CD4-positive, alpha-beta T cell treated with Interferon alpha-2 for 1 hour (primary cell): ENCODE results near the gene ZBTB5.
"Not testable (repeated sequence)": the region's sequence is repeated elsewhere in the genome, so short reads cannot be mapped to it uniquely, and the experiment has no call there.

Source experiments
- DNase-seq, 2 donors: peaks; one replicate each; pipeline ENCODE4 v3.0.0-alpha.2; 2020 to 2022

Gene ZBTB5

DNA sequence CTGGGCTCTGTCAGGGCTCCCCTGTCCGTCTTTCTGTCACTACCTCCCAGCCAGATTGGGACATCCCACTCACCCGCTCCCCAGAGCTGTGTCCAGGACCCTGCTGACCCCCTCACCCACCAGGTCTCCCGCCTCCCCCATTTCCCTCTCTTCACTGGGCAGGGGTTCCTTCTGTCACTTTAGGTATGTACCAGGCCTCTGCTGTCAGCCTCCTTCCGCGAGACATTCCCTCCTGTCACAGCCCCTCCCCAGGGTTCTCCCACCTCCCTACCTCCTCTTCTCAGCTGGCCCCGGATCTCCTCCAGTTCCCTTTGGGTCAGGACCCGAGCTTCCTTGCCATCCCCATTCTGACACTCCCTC, 21.0 kb upstream of the ZBTB5 start:
- DNase-seq: no peak

DNA sequence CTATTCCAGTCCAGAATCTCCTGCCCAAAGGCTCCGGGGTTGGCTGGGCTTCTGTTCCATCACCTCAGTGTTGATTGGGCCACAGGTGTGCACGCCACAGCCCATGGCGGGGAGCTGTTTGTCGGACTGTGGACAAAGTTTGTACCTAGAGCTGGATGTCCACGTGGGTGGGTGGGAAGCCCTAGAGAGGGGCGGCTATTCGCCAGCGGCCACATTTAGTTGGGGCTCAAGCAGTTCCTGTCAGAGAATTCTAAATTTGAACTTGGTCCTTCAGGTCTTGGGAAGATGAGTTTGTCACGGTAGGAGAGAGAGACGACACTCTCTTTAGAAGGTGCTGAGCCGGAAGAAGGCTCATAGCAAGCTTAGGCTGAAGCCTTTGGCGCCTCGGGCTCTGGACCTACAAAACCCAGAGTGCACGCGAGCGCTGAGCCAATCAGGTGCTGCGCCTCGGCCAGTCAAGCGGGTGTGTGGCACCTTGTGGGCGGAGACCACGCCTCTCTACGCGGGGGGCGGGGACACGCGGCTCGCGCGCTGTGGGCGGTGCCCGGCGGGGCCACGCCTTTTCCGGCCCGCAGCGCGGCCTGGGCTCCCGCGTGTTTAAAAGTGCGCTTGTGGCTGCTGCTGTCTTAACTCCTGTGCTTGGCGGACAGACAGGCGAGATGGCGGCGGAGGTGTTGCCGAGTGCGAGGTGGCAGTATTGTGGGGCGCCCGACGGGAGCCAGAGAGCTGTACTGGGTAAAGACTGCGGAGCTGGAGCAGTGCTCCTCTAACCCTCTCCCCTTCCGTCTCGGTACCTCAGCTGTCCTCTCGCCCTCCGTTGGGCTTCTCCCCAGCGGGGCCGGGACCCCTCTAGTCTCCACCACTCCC, 20.4 kb upstream of the ZBTB5 start, which contains the start of gene POLR1E:
Gene POLR1E (plus strand): TSS at position 560 of the 867 bp plus-strand sequence. CDS start 100 bp downstream, at position 660.
- DNase-seq: peak; percentile 96 to 97

DNA sequence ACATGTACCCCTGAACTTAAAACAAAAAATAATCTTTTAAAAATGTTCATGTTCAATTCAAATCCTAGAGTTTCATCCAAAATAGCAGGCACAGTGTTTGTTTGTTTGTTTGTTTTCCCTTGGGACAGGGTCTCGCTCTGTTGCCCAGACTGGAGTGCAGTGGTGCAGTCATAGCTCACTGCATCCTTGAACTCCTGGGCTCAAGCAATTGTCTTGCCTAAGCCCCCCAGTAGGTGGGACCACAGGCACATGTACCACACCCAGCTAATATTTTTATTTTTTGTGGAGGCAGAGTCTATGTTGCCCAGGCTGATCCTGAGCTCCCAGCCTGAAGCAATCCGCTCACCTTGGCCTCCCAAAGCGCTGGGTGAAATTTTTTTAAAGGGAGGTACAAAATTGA, 15.5 kb upstream of the ZBTB5 start:
- DNase-seq: no peak

DNA sequence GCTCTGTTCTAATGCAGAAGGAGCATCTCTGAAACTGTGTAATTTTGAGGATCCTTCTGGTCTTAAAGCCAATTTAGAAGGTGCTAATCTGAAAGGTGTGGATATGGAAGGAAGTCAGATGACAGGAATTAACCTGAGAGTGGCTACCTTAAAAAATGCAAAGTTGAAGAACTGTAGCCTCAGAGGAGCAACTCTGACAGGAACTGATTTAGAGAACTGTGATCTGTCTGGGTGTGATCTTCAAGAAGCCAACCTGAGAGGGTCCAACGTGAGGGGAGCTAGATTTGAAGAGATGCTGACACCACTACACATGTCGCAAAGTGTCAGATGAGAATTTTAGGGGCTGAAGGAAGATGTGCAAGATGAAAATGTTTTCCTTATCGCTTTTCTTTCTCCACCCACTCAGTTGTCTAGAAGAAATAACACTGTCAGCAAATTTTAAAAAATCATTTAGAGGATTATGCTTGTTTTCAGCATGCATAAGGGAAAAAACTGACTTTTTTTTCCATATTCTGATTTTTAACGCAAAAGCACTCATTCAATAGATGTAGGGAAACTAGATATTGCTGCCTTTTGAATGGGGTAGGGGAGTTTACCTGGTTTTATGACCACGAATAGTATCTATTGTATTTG, 12.9 kb upstream of the ZBTB5 start:
- not testable (repeated sequence) for DNase-seq

DNA sequence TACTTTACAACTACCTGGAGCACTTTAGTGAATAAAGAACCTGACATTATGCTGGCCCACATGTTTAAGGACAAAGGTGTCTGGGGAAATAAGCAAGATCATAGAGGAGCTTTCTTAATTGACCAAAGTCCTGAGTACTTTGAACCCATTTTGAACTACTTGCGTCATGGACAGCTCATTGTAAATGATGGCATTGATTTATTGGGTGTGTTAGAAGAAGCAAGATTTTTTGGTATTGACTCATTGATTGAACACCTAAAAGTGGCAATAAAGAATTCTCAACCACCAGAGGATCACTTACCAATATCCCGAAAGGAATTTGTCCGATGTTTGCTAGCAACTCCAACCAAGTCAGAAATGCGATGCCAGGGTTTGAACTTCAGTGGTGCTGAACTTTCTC, 12.2 kb upstream of the ZBTB5 start:
- DNase-seq: not testable (repeated sequence)

DNA sequence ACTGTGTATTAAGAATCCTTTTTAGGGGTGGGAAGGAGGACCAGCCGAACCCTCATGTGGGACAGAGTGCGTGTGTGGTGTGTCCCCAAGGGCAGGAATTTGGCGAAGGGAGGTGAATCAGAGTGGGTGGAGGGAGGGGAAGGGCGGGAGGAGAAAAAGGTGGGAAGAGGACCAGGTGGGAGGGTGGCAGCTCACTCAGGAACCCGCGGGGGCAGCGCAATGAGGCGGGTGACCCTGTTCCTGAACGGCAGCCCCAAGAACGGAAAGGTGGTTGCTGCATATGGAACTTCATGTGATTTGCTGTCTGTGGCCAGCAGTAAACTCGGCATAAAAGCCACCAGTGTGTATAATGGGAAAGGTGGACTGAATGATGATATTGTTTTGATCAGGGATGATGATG, 11.7 kb upstream of the ZBTB5 start:
- no peak for DNase-seq

DNA sequence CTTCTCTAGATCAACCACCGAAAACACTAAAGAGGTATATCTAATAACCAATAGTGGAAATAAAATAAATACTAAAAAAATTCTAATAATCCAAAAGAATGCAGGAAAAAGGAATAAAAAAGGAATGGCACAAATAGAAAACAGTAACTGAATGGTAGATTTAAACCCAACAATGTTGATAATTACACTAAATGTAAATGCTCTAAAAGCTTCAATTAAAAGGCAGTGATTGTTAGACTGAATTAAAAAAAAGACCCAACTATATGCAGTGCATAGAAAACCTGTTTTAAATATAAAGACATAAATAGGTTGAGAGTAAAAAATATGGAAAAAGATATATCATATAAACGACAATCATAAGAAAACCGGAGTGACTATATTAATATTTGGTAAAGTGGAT, 9.2 kb upstream of the ZBTB5 start:
- DNase-seq: no peak

DNA sequence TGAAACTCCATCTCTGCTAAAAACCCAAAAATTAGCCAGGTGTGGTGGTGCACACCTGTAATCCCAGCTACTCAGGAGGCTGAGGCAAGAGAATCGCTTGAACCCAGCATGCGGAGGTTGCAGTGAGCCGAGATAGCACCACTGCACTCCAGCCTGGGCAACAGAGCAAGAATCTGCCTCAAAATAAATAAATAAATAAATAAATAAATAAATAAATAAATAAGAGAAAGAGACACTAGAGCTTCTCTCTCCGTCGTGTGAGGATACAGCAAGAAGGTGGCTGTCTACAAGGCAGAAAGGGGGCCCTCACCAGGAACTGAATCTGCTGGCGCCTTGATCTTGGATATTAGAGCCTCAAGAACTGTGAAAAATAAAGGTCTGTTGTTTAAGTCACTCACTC, 8.7 kb upstream of the ZBTB5 start:
- not testable (repeated sequence) for DNase-seq

DNA sequence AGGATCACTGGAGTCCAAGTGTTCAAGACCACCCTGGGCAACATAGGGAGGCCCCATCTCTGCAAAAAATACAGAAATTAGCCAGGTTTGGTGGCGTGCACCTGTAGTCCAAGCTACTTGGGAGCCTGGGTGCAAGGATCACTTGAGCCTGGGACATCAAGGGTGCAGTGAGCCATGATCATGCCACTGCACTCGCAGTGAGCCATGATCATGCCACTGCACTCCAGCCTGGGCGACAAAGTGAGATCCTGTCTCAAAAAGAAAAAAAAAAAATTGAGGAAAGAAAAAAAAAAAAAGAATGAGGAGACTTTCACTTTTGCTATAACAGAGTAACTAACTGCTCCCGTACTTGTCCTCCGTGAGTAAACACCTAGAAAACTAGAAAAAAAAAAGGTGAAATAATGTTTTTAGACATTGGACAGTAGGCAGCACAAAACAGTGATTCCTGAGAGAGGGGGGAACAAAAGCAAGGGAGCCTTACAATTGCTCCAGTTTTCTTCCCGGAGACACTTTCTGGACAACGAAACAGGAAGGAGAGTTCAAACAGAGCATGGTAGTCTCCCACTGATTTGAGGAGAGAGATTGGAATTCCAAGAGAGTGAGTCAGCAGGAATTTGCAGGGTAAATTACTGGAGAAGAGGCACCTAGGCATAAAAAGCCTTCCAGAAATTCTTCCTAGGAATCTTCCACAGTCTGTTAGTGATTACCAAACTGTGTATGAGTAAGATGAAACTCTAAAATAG, 6.9 kb upstream of the ZBTB5 start:
- DNase-seq: no peak

DNA sequence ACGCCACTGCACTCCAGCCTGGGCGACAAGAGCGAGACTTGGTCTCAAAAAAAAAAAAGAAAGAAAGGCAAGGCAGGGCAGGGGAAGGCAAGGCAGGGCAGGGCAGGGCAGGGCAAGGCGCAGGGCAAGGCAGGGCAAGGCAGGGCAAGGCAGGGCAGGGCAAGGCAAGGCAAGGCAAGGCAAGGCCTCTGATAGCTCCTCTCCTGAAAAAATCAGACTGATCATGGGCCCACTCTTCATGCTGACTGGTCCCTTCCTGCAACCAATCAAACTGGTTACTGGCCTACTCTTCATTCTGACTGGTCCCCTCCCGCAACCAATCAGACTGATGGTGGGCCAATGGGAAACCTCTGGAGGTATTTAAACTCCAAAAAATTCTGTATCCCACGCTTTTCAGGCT, 3.4 kb upstream of the ZBTB5 start:
- DNase-seq: no peak

DNA sequence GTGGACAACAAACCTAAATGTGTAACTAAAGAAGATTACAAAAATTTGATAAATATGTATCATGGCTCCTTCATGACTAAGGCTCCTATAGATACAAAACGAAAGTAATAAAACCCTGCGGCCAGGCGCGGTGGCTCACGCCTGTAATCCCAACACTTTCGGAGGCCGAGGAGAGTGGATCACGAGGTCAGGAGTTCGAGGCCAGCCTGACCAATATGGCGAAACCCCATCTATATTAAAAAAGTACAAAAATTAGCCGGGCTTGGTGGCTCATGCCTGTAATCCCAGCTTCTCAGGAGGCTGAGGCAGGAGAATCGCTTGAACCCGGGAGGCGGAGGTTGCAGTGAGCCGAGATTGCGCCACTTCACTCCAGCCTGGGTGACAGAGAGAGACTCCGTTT, 2.3 kb upstream of the ZBTB5 start:
- not testable (repeated sequence) for DNase-seq

DNA sequence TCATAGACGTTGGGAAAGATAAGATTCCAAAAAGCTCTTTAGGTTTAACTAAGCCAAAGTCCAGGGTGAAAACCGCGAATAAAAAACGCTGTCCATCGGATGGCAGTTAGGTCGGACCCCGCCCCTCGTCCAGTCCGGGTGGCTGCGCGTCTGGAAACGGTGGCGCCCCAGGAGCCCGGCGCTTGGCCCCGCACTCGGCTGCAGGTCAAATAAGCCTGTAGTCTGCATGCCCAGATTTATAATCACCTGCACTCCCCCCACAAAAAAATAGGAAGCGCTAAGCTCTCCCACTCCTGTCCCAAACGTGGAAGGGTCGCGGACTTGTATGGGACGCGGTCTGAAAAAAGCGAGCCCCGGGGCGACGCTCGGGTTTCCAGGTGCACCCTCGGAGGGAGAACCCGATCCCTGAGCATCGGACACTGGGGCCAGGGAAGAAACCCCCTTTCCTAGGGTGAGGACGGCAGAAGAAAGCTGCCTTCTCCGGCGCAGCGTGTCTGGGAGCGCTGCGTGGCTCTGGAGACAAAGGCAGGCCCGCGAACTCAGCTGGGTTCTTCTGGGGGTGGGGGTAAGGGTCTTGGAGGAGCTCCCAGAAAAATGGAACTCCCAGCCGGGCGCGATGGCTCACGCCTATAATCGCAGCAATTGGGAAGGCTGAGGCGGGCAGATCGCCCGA, 923 bp upstream of the ZBTB5 start:
- peak in 1 of 2 donors; percentile 25 for DNase-seq

DNA sequence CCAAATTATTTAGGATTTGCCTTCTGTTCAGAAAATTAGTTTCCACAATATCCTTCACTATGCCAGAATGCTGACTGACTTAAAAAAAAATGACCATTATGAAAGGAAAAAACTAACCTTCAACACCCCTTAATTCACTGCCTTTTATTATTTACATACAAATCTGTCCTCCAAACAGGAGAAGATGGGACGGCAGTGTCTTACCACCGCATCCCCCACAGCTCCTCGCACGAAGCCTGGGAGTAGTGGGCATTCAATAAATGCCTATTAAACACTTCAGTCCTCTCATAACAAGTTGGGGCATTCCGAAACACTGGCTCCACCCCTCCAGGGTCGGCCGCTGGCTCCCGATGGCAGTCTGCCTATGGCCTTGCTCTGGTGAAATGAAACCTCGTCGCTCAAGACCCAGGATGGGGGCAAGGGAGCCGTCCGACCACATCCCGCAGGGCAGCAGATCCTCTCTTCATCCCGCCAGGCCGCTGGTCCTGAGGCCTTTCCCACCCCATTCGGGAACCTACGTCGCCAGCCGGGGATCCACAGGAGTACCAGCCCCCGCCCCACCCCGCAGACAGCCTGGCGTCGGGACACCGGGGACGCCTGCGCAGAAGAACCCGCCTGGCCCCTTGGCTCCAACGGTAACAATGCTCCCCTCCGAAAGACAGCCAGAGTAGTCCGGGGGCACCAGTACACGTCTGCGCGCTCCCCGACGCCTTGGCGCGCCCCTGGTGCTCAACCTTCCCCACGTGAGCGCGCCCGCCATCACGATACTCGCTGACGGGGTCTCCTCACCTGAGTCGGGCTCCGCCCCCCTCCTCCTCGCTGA, 613 bp downstream of the ZBTB5 start:
- peak; percentile 69 to 78 for DNase-seq

DNA sequence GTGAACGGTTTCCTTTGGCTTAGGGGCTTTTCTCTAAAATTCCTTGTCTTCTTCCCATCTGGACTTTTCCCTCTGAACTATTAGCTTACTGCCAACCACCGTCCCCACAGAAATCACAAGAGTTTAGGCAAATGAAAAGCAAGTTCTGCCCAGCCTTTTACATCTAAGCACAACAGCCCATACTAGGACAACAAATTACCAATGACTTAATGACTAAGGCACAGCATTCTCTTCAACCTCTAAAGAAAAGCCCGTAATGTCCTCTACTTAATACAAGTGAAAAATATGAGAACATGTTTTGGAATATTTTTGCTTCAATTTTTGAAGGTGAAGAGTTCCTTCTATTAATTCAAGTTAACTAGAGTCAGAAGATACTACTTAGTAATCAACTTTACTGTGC, 1.2 kb downstream of the ZBTB5 start:
- no peak for DNase-seq

DNA sequence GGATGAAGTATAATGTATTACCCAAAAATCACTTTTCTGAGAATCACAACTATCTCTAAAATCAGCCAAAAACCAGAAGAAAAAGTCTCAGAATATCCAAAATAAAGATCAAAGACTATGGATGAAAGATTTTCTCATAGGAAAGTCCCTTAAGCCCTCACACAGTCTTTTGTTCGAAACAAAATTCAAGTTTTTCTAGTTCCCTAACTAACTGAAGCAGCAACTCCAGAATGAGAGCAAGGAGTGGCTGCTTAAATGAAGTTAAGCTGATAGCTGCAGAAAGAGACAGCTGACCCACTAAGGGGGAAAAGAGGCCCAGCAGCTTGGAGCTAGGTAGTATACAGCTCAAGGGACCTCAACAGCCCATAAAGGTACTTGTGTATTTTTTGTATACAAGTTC, 8.4 kb downstream of the ZBTB5 start:
- DNase-seq: no peak

DNA sequence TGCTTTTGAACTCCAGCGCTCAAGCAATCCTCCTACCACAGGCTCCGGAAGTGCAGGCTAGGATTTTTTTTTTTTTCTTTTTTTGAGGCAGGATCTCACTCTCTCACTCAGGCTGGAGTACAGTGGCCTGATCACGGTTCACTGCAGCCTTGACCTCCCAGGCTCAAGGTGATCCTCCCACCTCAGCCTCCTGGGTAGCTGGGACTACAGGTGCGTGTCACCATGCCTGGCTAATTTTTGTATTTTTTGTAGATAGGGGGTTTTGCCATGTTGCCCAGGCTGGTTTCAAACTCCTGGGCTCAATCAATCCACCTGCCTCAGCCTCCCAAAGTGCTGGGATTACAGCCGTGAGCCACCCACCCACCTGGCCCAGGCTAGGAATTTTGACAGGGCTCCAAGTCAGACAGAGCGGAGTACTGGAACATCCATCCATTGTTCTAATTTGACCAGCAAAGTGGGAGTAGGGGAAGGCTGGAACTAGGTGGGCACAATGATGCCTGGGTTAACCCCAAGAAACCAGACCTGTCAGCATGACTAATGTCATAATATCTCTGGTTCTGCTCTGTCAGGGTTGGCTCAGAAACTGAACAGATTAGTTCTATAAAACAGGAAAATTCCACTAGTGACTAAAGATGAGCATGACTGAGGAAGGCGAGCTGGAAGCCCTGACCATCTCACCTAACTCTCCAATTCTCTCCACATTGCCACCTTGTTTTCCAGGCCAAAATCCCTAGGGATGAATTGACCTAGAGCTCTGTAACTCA, 9.2 kb downstream of the ZBTB5 start:
- no peak for DNase-seq

DNA sequence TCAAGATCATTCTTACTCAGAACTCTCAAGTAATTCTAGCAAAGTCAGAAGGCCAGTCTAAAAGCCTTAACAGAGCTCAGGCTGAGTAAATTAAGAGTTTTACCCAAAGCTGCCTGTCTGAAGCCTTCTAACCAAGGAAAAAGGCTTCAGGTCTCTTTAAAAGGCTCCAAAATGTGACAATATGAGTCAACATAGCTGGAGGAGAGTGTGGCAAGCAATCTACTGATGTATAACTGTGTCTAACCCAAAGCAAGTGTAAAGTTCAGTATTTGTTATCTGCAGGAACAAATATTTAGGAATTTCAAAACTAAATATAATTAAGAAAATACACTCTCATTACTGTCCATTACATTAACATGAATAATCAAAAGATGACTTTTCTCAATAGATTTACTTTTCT, 11.0 kb downstream of the ZBTB5 start:
- no peak for DNase-seq

DNA sequence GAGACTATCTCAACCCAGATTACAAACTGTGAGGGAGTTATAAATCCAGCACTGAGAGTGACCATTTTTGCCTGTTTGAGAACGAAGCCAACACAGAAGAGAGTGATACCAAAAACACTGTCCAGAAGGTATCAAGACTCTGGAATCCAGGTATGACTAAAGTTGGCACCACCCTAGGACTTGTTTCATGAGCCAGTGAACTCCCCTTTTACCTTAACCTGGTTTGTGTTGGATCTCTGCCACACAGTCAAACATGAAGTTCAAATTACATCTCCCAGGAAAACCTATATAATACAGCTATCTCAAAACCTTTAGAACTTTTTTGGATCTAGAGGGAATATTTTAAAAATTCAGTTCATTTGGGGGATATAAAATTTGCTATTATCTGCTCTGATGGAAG, 11.4 kb downstream of the ZBTB5 start:
- no peak for DNase-seq

DNA sequence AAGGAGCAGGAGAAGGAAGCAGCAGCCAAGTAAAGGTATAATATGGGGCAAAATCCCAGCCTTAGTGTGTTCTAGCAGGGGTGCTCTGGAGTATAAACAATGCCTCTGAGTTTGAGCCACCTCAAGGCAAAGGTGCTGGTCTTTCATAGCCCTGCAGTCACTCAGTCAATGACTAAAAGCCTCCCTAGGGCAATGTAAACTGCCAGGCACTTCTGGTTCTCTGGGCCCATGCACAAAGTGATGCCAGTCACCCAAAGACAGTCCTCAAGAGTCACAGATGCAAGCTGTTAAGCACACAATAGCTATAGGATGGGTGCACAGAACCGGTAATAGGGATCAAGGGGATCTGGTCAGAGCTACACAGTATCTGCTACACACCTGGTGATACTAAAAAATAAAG, 12.6 kb downstream of the ZBTB5 start:
- no peak for DNase-seq

DNA sequence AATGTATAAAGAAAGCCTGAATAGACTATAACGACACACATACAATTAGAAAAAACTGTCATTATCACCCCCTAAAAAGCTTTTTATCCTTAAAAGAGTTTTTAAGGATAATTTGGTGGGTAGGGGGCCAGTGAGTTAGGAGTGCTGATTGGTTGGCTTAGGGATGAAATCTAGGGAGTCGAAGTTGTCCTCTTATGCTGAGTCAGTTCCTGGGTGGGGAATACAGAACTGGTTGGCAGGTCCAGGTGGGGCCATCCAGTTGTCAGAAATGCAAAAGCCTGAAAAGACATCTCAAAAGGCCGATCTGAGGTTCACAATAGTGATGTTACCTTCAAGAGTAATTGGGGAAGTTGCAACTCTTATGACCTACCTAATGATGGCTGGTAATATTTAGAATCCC, 13.6 kb downstream of the ZBTB5 start:
- no peak for DNase-seq

DNA sequence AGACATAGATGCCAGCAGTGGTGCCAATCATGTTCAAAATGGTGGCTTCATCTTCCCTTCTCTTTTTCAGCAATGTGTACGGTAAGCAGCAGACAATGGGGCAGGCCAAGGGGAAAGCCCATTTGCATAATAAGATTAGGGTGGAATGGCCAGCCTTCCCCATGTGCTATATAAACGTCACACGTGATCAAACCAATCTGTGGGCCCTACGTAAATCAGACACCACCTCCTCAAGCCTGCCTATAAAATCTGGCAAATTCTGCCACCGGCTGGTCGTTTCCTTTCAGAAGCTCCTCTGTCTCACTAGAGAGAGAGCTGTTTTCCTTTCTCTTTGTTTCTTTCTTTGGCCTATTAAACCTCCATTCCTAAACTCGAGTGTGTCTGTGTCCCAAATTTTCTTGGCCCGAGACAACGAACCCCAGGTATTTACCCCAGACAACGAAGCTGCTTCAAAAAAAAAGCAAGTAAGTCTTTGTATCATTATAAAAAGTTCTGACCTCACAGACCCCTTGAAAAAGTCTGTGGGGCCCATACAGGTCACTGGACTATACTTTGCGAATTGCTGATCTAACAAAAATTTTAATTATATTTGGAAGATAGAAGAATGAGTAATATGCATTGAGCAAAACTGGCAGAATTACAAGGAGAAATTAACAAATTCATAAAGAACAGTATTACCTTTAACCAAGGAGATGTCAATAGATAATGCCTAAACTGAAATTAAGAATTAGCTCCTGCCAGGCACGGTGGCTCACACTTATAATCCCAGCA, 15.2 kb downstream of the ZBTB5 start:
- no peak for DNase-seq
